ENCODE measurements around the gene JARID2. TPM values are rescaled to one million over a fixed set of nuclear protein-coding genes. Genes with fewer than 3 reads are reported as not detected.

The JARID2 gene
- total and polyA plus RNA-seq, 2 of the 4 experiments (the other 2 are of a cell fraction): 9.6 to 12.9 TPM

GRCh38 chr6:15551262-15551661 is 305.4 kb downstream of the JARID2 start:
- 100% methylated on average over 2 of the region's 7 CpGs; no CpG with 5 or more reads in 1 of the 2 experiments for WGBS, 2 experiments (ENCODE audit: extremely low coverage in 2 of 2, insufficient read length in 1 of 2)
- Histone ChIP-seq H2AFZ (replicated peaks; ENCODE audit: low read length, poor library complexity) (no peak overlapping the region), H3K18ac (ENCODE audit: low read depth, low read length) (no peak overlapping the region), H3K4me1 (ENCODE audit: control insufficient read depth, insufficient read depth, low read length) (peaks cover 6% of the 10 kb centered on the region), H3K79me1 (ENCODE audit: low read depth in 1 of 2, low read length in 2 of 2) (peaks cover 0 to 11% of the 10 kb centered on the region in 2 experiments; a peak in 2 of 4 replicates), H3K27me3 (ENCODE audit: control insufficient read depth, insufficient read depth, low read length) (no peaks in the 10 kb centered on the region), H2BK120ac (ENCODE audit: low read depth, low read length) (no peak overlapping the region), H2BK5ac (ENCODE audit: low read depth, low read length, poor library complexity, severe bottlenecking) (no peak overlapping the region), H4K91ac (ENCODE audit: insufficient read depth, low read depth, low read length) (no peak overlapping the region), H3K9me1 (ENCODE audit: insufficient read depth, low read length) (peaks cover 9% of the 10 kb centered on the region; the same call in 1 of the 2 replicates), H3K36me3 (ENCODE audit: control insufficient read depth, insufficient read depth, low read length) (no peaks in the 10 kb centered on the region), H4K8ac (ENCODE audit: low read depth in 2 of 2, low read length in 2 of 2) (no peak overlapping the region), H2AK9ac (replicated peaks; ENCODE audit: low read depth, low read length, poor library complexity) (no peak overlapping the region), H3K23ac (ENCODE audit: low read depth, low read length) (no peak overlapping the region), H3K9ac (ENCODE audit: low read depth, low read length) (no peak overlapping the region), H2BK15ac (ENCODE audit: low read depth, low read length) (no peak overlapping the region), H3K56ac (ENCODE audit: extremely low read depth, insufficient read depth, low read length) (no peak overlapping the region), H4K20me1 (ENCODE audit: insufficient read depth, low read length) (no peaks in the 10 kb centered on the region; the same call in 1 of the 2 replicates), H3K4me3 (ENCODE audit: insufficient read depth, low read depth, low read length) (no peak overlapping the region), H3K4ac (ENCODE audit: low read depth, low read length) (no peak overlapping the region), H3K9me3 (ENCODE audit: control insufficient read depth, insufficient read depth, low read length) (no peaks in the 10 kb centered on the region), H4K5ac (ENCODE audit: low read depth, low read length) (no peak overlapping the region), H2AK5ac (ENCODE audit: low read depth, low read length) (no peak overlapping the region), H3K14ac (replicated peaks; ENCODE audit: low read depth, low read length) (no peak overlapping the region), H3K4me2 (ENCODE audit: low read depth, low read length) (no peak overlapping the region), H3K27ac (ENCODE audit: insufficient read depth, low read length) (no peak overlapping the region), H2BK20ac (ENCODE audit: low read depth, low read length) (no peak overlapping the region)
- POLR2A ChIA-PET (ENCODE audit: unreplicated experiment): no interaction called here
- no TSS peak for BruUV-seq (replicated peaks)
- ATAC-seq (ENCODE audit: low read depth) (no peak), DNase-seq (no peak)
- in situ Hi-C loops (cut with MboI; ENCODE audit: low sequenced_read_pairs): no loop called here
- CTCF ChIA-PET: interaction anchor here (1.1 kb wide), 1 partner anchor 72 kb away, joined by 5 read pairs; no protein-coding TSS in a partner anchor
- TF ChIP-seq BHLHE40 (IDR thresholded peaks at IDR 0.05; ENCODE audit: low read depth, low read length): no peak
- no peak for TF ChIP-seq SMC3 (IDR thresholded peaks at IDR 0.05; ENCODE audit: low read depth, low read length)
- no peak for TF ChIP-seq FOS (IDR thresholded peaks at IDR 0.05; ENCODE audit: low read depth, low read length)
- no peak for TF ChIP-seq RCOR1 (IDR thresholded peaks at IDR 0.05; ENCODE audit: insufficient replicate concordance, low read length)
- TF ChIP-seq RFX5 (IDR thresholded peaks at IDR 0.05; ENCODE audit: low read depth, low read length): no peak
- no peak for TF ChIP-seq CHD1 (IDR thresholded peaks at IDR 0.05; ENCODE audit: low read depth, low read length)
- no peak for TF ChIP-seq CEBPB (IDR thresholded peaks at IDR 0.05; ENCODE audit: low read depth, low read length)
- TF ChIP-seq MXI1 (IDR thresholded peaks at IDR 0.05; ENCODE audit: borderline replicate concordance, low read depth, low read length): no peak
- TF ChIP-seq CTCF (conservative IDR thresholded peaks at IDR 0.05; ENCODE audit: low read depth, low read length): no peak
- TF ChIP-seq POLR2A (IDR thresholded peaks at IDR 0.05; ENCODE audit: low read depth, low read length): no peak
- no peak for TF ChIP-seq MAFK (IDR thresholded peaks at IDR 0.05; ENCODE audit: low read depth, low read length)
- TF ChIP-seq NFE2L2 (IDR thresholded peaks at IDR 0.05; ENCODE audit: low read depth, low read length): no peak
- no peak for TF ChIP-seq USF2 (IDR thresholded peaks at IDR 0.05; ENCODE audit: low read depth, low read length)
- TF ChIP-seq MAZ (IDR thresholded peaks at IDR 0.05; ENCODE audit: borderline replicate concordance, low read depth, low read length): no peak
- TF ChIP-seq ELK1 (IDR thresholded peaks at IDR 0.05; ENCODE audit: borderline replicate concordance, low read depth, low read length): no peak
- no peak for TF ChIP-seq RAD21 (IDR thresholded peaks at IDR 0.05; ENCODE audit: low read length)
- intact Hi-C loops (cut with micrococcal nuclease): loop anchor here (5.0 kb wide), 1 partner anchor 36 kb away; no protein-coding TSS in a partner anchor
- dilution Hi-C loops (cut with HindIII; ENCODE audit: low sequenced_read_pairs, unreplicated experiment): no loop called here
